ENCODE measurements around the gene CX3CL1. TPM values are rescaled to one million over a fixed set of nuclear protein-coding genes. Genes with fewer than 3 reads are reported as not detected.

CX3CL1 gene
- total RNA-seq, 4 donors from 2014 or later, result 1.0 to 31.2 (median 7.1) TPM

- Histone ChIP-seq H3K9me3 (no peaks in the 10 kb centered on the region), H3K27ac (no peak overlapping the region), H3K27me3 (no peaks in the 10 kb centered on the region), H3K36me3 (no peaks in the 10 kb centered on the region), H3K4me1 (no peaks in the 10 kb centered on the region), H3K4me3 (no peak overlapping the region)
- no peak for TF ChIP-seq POLR2A (IDR thresholded peaks at IDR 0.05)
- no peak for TF ChIP-seq CTCF (IDR thresholded peaks at IDR 0.05)
- intact Hi-C loops (cut with DNase I; ENCODE audit: low total_unique reads), result no loop called here
- DNase-seq, result no peak
Observed at GRCh38 chr16:57405097-57405496, 32.8 kb downstream of the CX3CL1 start.

GRCh38 chr16:57406881-57407280 is 34.6 kb downstream of the CX3CL1 start:
- intact Hi-C loops (cut with DNase I; ENCODE audit: low total_unique reads), result no loop called here
- Histone ChIP-seq H3K27ac (no peak overlapping the region), H3K36me3 (no peaks in the 10 kb centered on the region), H3K4me1 (no peaks in the 10 kb centered on the region), H3K9me3 (no peaks in the 10 kb centered on the region), H3K4me3 (no peak overlapping the region), H3K27me3 (no peaks in the 10 kb centered on the region)
- DNase-seq, result no peak
- TF ChIP-seq POLR2A (IDR thresholded peaks at IDR 0.05) (no peak), CTCF (IDR thresholded peaks at IDR 0.05) (no peak)

GRCh38 chr16:57407521-57408353 is 35.4 kb downstream of the CX3CL1 start:
- intact Hi-C loops (cut with DNase I; ENCODE audit: low total_unique reads), result no loop called here

GRCh38 chr16:57409065-57409464 is 36.8 kb downstream of the CX3CL1 start:
- Histone ChIP-seq H3K4me1 (no peaks in the 10 kb centered on the region), H3K9me3 (no peaks in the 10 kb centered on the region), H3K36me3 (no peaks in the 10 kb centered on the region), H3K27ac (peak overlapping the region in 1 of 2 donors; percentile 45), H3K4me3 (no peak overlapping the region), H3K27me3 (no peaks in the 10 kb centered on the region)
- no peak for DNase-seq
- intact Hi-C loops (cut with DNase I; ENCODE audit: low total_unique reads), result no loop called here
- TF ChIP-seq POLR2A (IDR thresholded peaks at IDR 0.05) (no peak), CTCF (IDR thresholded peaks at IDR 0.05) (no peak)

More at GRCh38 chr16:57407521-57408353, 35.4 kb downstream of the CX3CL1 start:
- Histone ChIP-seq H3K4me3 (no peak overlapping the region), H3K4me1 (no peaks in the 10 kb centered on the region), H3K9me3 (no peaks in the 10 kb centered on the region), H3K27me3 (no peaks in the 10 kb centered on the region), H3K36me3 (no peaks in the 10 kb centered on the region), H3K27ac (no peak overlapping the region)
- no peak for TF ChIP-seq CTCF (IDR thresholded peaks at IDR 0.05)
- TF ChIP-seq POLR2A (IDR thresholded peaks at IDR 0.05), result no peak
- DNase-seq, result no peak

- Histone ChIP-seq H3K9me3 (no peaks in the 10 kb centered on the region), H3K4me1 (no peaks in the 10 kb centered on the region), H3K4me3 (no peak overlapping the region), H3K27ac (peak overlapping the region in 1 of 2 donors; percentile 41), H3K36me3 (no peaks in the 10 kb centered on the region), H3K27me3 (no peaks in the 10 kb centered on the region)
- no peak for DNase-seq
- TF ChIP-seq CTCF (IDR thresholded peaks at IDR 0.05) (no peak), POLR2A (IDR thresholded peaks at IDR 0.05) (no peak)
- intact Hi-C loops (cut with DNase I; ENCODE audit: low total_unique reads), result no loop called here
Observed at GRCh38 chr16:57409870-57410587, 37.7 kb downstream of the CX3CL1 start.

Data from uterus (tissue), 4 donors.